ENCODE results near the gene COL15A1.

DNA sequence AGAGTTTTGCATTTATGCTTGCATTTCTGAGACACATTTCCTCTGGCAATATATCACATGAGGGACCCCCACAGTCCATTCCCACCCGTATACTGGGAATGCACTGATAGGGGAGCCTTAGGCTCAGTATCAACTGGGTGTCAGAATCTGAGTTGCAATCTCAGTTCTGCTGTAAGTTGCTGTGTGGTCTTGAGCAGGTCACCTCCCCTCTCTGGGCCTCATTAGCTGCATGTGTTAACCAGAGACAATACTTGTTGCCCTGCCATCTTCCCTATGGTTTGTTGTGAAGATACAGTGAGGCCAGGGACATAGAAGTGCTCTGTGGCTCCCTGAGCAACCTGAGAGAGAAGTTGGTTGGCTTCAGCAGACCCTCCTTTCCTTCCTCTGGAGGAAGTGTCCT lies 105.5 kb downstream of the COL15A1 start:
- TF ChIP-seq POLR2AphosphoS5 (IDR thresholded peaks at IDR 0.05; ENCODE audit: low read depth, low read length) = no peak
- TF ChIP-seq, protein P1, sequence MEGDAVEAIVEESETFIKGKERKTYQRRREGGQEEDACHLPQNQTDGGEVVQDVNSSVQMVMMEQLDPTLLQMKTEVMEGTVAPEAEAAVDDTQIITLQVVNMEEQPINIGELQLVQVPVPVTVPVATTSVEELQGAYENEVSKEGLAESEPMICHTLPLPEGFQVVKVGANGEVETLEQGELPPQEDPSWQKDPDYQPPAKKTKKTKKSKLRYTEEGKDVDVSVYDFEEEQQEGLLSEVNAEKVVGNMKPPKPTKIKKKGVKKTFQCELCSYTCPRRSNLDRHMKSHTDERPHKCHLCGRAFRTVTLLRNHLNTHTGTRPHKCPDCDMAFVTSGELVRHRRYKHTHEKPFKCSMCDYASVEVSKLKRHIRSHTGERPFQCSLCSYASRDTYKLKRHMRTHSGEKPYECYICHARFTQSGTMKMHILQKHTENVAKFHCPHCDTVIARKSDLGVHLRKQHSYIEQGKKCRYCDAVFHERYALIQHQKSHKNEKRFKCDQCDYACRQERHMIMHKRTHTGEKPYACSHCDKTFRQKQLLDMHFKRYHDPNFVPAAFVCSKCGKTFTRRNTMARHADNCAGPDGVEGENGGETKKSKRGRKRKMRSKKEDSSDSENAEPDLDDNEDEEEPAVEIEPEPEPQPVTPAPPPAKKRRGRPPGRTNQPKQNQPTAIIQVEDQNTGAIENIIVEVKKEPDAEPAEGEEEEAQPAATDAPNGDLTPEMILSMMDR (IDR thresholded peaks at IDR 0.05) = no peak
- TF ChIP-seq TCF7L2 (IDR thresholded peaks at IDR 0.05; ENCODE audit: low read depth, low read length) = no peak
- no peak for TF ChIP-seq SIN3A (IDR thresholded peaks at IDR 0.05; ENCODE audit: borderline replicate concordance, insufficient read depth, low read depth, low read length)
- TF ChIP-seq, protein P2, sequence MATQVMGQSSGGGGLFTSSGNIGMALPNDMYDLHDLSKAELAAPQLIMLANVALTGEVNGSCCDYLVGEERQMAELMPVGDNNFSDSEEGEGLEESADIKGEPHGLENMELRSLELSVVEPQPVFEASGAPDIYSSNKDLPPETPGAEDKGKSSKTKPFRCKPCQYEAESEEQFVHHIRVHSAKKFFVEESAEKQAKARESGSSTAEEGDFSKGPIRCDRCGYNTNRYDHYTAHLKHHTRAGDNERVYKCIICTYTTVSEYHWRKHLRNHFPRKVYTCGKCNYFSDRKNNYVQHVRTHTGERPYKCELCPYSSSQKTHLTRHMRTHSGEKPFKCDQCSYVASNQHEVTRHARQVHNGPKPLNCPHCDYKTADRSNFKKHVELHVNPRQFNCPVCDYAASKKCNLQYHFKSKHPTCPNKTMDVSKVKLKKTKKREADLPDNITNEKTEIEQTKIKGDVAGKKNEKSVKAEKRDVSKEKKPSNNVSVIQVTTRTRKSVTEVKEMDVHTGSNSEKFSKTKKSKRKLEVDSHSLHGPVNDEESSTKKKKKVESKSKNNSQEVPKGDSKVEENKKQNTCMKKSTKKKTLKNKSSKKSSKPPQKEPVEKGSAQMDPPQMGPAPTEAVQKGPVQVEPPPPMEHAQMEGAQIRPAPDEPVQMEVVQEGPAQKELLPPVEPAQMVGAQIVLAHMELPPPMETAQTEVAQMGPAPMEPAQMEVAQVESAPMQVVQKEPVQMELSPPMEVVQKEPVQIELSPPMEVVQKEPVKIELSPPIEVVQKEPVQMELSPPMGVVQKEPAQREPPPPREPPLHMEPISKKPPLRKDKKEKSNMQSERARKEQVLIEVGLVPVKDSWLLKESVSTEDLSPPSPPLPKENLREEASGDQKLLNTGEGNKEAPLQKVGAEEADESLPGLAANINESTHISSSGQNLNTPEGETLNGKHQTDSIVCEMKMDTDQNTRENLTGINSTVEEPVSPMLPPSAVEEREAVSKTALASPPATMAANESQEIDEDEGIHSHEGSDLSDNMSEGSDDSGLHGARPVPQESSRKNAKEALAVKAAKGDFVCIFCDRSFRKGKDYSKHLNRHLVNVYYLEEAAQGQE (IDR thresholded peaks at IDR 0.05; ENCODE audit: insufficient read depth in 1 of 2, low read depth in 2 of 2, low read length in 1 of 2) = no peak

Measured in Panc1 (cell line).